WTC11 (cell line): Measurements from ENCODE around the gene RHEB. TPM values are rescaled to one million over a fixed set of nuclear protein-coding genes. Genes with fewer than 3 reads are reported as not detected.

Source experiments
- ATAC-seq: fragments of 200-7000 bp; cut with Tn5 transposase; 2 replicates; pipeline ENCODE4 v1.10.0; 2021; ENCODE audit warnings: mild to moderate bottlenecking, moderate library complexity
- CTCF ChIA-PET: fragments of 300-600 bp; sonication (Branson Sonifier 250); formaldehyde crosslinking; loops from one replicate; lab custom pipeline; 2021; ENCODE audit warnings: antibody characterized with exemption; lab: Charles Lee
- POLR2A ChIA-PET: fragments of 350-600 bp; sonication (Branson Sonifier 250); formaldehyde crosslinking; loops from one replicate; lab custom pipeline; 2021; ENCODE audit warnings: antibody characterized with exemption; lab: Charles Lee
- DNase-seq: peaks from one replicate; pipeline ENCODE4 v3.0.0; 2021; ENCODE audit warnings: low spot score
- H3K27ac Mint-ChIP-seq: 2 replicates; pipeline ENCODE4 v1.8.0; 2021; ENCODE audit warnings: mixed read lengths
- H3K27me3 Mint-ChIP-seq: 2 replicates; pipeline ENCODE4 v1.8.0; 2021; ENCODE audit warnings: low read depth, mild to moderate bottlenecking, moderate library complexity, mixed read lengths
- H3K36me3 Mint-ChIP-seq: 2 replicates; pipeline ENCODE4 v1.8.0; 2021; ENCODE audit warnings: mixed read lengths
- H3K4me1 Mint-ChIP-seq: 2 replicates; pipeline ENCODE4 v1.8.0; 2022; ENCODE audit warnings: mixed read lengths
- H3K4me3 Mint-ChIP-seq: 2 replicates; pipeline ENCODE4 v1.8.0; 2021; ENCODE audit warnings: mild to moderate bottlenecking, moderate library complexity, mixed read lengths
- H3K9me3 Mint-ChIP-seq: 2 replicates; pipeline ENCODE4 v1.8.0; 2021; ENCODE audit warnings: mixed read lengths
- FOXP1 ChIP-seq: sonication (generic); formaldehyde crosslinking; IDR thresholded peaks from 2 replicates; pipeline ENCODE4 v1.8.0; 2022; ENCODE audit warnings: missing genetic modification reagents, mild to moderate bottlenecking, moderate library complexity, borderline replicate concordance
- GRHL2 ChIP-seq: fragments of 250-450 bp; sonication (Bioruptor Pico); IDR thresholded peaks from 2 replicates; pipeline ENCODE4 v1.8.0; 2022; ENCODE audit warnings: mild to moderate bottlenecking, moderate library complexity; ENCODE audit not compliant: insufficient replicate concordance, severe bottlenecking
- GTF2I ChIP-seq: fragments of 250-450 bp; sonication (Bioruptor Pico); conservative IDR thresholded peaks from 2 replicates; pipeline ENCODE4 v1.4.0; 2021; ENCODE audit warnings: mild to moderate bottlenecking
- JUN ChIP-seq: sonication (generic); formaldehyde crosslinking; IDR thresholded peaks from 2 replicates; pipeline ENCODE4 v1.8.0; 2023; ENCODE audit warnings: mild to moderate bottlenecking, missing genetic modification reagents
- NR3C1 ChIP-seq: sonication (generic); formaldehyde crosslinking; conservative IDR thresholded peaks from 2 replicates; pipeline ENCODE4 v1.8.1; 2023; ENCODE audit warnings: low read depth, mild to moderate bottlenecking, missing genetic modification reagents
- ZNF232 ChIP-seq: sonication (generic); formaldehyde crosslinking; IDR thresholded peaks from 2 replicates; pipeline ENCODE4 v1.8.0; 2022; ENCODE audit warnings: mild to moderate bottlenecking, missing genetic modification reagents
- ZNF317 ChIP-seq: sonication (generic); formaldehyde crosslinking; IDR thresholded peaks from 2 replicates; pipeline ENCODE4 v1.8.1; 2023; ENCODE audit warnings: low read depth, mild to moderate bottlenecking, moderate library complexity, missing genetic modification reagents, borderline replicate concordance
- total RNA-seq: library from RNA; stranded (reverse); gene quantifications from 3 replicates; pipeline ENCODE4 v1.2.3, GENCODE V29; 2021
- TF ChIP-seq, protein P1 (sequence below): sonication (generic); formaldehyde crosslinking; IDR thresholded peaks from 2 replicates; pipeline ENCODE4 v1.8.1; 2023; ENCODE audit warnings: mild to moderate bottlenecking, moderate library complexity, missing genetic modification reagents
- TF ChIP-seq, protein P2 (sequence below): sonication (generic); formaldehyde crosslinking; IDR thresholded peaks from 2 replicates; pipeline ENCODE4 v1.8.0; 2023; ENCODE audit warnings: missing genetic modification reagents
- TF ChIP-seq, protein P3 (sequence below): sonication (generic); formaldehyde crosslinking; IDR thresholded peaks from 2 replicates; pipeline ENCODE4 v1.8.1; 2023; ENCODE audit warnings: mild to moderate bottlenecking, missing genetic modification reagents, moderate library complexity
- TF ChIP-seq, protein P4 (sequence below): sonication (generic); formaldehyde crosslinking; IDR thresholded peaks from 2 replicates; pipeline ENCODE4 v1.8.1; 2022; ENCODE audit warnings: low read depth, mild to moderate bottlenecking, moderate library complexity, missing genetic modification reagents, borderline replicate concordance

RHEB gene
- total RNA-seq, 1 experiment from 2014 or later: 133 TPM

DNA sequence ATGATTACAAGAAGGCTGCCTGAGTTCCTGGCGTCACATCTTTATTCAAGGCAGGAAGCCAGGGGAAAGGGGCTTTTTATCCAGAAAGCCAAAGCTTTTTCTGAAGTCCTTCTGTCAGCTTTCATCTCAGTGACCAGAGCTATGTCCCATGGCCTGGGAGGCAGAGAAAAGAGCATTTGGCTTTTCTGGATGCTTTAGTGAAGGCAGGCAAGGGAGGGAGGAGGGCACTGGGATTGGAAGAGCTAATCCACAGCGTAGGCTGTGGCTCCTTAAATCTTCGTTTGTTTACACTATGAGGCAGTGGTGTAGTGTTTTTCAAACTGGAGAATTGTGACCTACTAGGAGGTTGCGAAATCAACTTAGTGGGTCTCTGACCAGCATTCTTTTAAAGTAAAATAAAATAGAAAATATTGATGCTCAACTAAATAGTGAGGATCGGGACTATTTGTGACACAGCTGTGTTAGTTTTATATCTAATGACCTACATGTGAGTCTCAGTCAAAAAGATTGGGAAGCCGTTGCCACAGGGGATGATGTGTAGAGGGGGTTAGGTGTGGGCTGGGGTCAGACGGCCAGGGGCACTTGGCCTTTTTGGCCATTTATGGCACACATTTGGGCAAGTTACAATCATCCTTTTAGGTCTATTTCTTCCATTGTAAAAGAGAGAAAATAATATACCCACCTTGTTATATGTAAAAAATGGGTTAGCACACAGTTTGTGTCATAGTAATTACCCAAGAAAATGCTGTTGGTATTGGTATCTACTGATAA is 93.8 kb downstream of the RHEB start (continued):
- TF ChIP-seq, protein P1, sequence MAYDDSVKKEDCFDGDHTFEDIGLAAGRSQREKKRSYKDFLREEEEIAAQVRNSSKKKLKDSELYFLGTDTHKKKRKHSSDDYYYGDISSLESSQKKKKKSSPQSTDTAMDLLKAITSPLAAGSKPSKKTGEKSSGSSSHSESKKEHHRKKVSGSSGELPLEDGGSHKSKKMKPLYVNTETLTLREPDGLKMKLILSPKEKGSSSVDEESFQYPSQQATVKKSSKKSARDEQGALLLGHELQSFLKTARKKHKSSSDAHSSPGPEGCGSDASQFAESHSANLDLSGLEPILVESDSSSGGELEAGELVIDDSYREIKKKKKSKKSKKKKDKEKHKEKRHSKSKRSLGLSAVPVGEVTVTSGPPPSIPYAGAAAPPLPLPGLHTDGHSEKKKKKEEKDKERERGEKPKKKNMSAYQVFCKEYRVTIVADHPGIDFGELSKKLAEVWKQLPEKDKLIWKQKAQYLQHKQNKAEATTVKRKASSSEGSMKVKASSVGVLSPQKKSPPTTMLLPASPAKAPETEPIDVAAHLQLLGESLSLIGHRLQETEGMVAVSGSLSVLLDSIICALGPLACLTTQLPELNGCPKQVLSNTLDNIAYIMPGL: no peak
- TF ChIP-seq, protein P2, sequence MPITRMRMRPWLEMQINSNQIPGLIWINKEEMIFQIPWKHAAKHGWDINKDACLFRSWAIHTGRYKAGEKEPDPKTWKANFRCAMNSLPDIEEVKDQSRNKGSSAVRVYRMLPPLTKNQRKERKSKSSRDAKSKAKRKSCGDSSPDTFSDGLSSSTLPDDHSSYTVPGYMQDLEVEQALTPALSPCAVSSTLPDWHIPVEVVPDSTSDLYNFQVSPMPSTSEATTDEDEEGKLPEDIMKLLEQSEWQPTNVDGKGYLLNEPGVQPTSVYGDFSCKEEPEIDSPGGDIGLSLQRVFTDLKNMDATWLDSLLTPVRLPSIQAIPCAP (CRISPR knock-in tag): no peak

DNA sequence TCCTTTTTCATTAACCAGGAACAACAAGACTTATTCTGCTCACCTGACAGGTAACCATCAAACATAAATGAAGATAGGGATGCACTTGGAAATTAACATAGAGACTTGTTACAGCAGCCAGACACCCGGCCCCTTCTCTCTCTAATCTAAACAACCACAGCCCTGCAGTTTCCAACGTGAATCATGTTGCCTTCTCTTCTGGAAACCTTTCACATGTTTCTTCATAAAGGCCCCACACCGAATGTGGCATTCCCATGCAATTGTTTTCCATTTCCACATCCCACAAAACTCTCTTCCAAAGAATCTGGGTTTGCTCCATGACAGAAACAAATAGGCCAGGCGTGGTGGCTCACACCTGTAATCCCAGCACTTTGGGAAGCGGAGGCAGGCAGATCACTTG is 94.9 kb downstream of the RHEB start:
- POLR2A ChIA-PET: no interaction called here

DNA sequence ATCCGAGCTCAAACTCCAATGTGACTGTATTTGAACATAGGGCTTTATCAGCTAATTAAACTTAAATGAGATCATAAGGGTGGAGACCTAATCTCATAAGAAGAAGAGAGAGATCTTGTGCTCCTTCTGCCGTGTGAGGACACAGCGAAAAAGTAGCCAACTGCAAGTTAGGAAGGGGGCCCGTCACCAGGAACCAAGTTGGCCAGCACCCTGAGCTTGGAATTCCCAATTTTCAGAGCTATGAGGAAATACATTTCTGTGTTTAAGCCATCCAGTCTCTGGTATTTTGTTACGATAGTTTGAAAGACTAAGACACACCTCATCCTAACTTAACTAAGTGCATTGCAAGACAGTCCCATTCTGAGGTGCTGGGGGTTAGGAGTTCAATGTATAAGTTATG is 95.8 kb downstream of the RHEB start:
- ATAC-seq: no peak
- Mint-ChIP-seq H3K27me3 (peaks cover 30% of the 10 kb centered on the region), H3K4me1 (peaks cover 17% of the 10 kb centered on the region), H3K9me3 (peaks cover 35% of the 10 kb centered on the region), H3K4me3 (no peak overlapping the region), H3K36me3 (peaks cover 16% of the 10 kb centered on the region), H3K27ac (no peak overlapping the region)
- POLR2A ChIA-PET: no interaction called here
- DNase-seq: no peak
- CTCF ChIA-PET: no interaction called here
- TF ChIP-seq, protein P3, sequence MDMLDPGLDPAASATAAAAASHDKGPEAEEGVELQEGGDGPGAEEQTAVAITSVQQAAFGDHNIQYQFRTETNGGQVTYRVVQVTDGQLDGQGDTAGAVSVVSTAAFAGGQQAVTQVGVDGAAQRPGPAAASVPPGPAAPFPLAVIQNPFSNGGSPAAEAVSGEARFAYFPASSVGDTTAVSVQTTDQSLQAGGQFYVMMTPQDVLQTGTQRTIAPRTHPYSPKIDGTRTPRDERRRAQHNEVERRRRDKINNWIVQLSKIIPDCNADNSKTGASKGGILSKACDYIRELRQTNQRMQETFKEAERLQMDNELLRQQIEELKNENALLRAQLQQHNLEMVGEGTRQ (CRISPR knock-in tag): no peak
- TF ChIP-seq JUN: no peak

More for the DNA sequence above, 94.9 kb downstream of the RHEB start:
- ATAC-seq (no peak), DNase-seq (no peak)
- Mint-ChIP-seq H3K36me3 (peaks cover 16% of the 10 kb centered on the region), H3K9me3 (peaks cover 32% of the 10 kb centered on the region), H3K4me3 (no peak overlapping the region), H3K4me1 (peaks cover 26% of the 10 kb centered on the region), H3K27ac (no peak overlapping the region), H3K27me3 (peaks cover 30% of the 10 kb centered on the region)
- TF ChIP-seq JUN (no peak), ZNF232 (CRISPR knock-in tag) (no peak), FOXP1 (CRISPR knock-in tag) (no peak), NR3C1 (CRISPR knock-in tag) (no peak)
- TF ChIP-seq, protein P4, sequence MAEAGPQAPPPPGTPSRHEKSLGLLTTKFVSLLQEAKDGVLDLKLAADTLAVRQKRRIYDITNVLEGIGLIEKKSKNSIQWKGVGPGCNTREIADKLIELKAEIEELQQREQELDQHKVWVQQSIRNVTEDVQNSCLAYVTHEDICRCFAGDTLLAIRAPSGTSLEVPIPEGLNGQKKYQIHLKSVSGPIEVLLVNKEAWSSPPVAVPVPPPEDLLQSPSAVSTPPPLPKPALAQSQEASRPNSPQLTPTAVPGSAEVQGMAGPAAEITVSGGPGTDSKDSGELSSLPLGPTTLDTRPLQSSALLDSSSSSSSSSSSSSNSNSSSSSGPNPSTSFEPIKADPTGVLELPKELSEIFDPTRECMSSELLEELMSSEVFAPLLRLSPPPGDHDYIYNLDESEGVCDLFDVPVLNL (CRISPR knock-in tag): no peak
- TF ChIP-seq, protein P2 (CRISPR knock-in tag): no peak
- CTCF ChIA-PET: no interaction called here

DNA sequence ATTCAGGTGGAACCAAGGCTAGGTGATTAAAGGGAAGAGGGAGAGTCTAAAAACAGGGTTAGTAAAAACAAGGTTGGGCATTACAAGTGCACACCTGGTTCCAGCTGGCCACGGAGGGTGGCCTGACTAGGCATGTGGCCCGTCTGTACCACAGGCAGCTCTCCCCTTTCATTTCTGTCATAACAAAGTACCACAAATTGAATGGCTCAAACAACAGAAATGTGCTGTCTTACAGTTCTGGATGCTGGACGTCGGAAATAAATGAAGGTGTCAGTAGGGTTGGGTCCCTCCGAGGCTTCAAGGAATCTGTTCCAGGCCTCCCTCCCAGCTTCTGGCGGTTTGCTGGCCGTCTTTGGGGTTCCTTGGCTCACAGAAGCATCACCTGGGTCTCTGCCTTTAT is 96.5 kb downstream of the RHEB start:
- peak; percentile 35 for TF ChIP-seq GRHL2
- no peak for TF ChIP-seq ZNF317 (CRISPR knock-in tag)
- TF ChIP-seq GTF2I (CRISPR knock-in tag): no peak
- Mint-ChIP-seq H3K36me3 (peaks cover 16% of the 10 kb centered on the region), H3K27ac (no peak overlapping the region), H3K9me3 (peaks cover 35% of the 10 kb centered on the region), H3K4me1 (peaks cover 10% of the 10 kb centered on the region), H3K27me3 (peaks cover 33% of the 10 kb centered on the region), H3K4me3 (no peak overlapping the region)
- ChIA-PET CTCF (no interaction called here), POLR2A (no interaction called here)
- DNase-seq (no peak), ATAC-seq (no peak)
